ENCODE measurements around the gene NPAS3.

DNA sequence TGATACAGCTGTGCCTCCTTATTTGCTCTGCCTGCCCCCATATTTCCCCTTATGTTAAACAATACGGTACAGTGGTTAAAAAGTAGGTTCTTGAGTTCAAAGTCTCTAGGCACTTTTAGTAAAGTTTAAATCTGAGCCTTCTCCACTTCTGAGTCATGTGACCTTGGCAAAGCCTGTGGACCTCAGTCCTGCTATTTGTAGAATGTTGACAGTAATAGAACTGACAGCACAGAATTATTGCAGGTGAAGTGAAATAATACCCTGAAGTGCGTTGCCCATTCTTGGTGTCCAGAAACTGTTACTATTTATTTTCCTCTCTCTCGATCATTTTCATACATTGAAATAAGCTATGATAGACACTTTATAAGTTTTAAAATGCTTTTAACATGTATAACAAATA is 512.5 kb downstream of the NPAS3 start:
- TF ChIP-seq PHF8 (IDR thresholded peaks at IDR 0.05; ENCODE audit: borderline replicate concordance, low read depth) (no peak), CTCF (IDR thresholded peaks at IDR 0.05) (no peak), KDM1A (IDR thresholded peaks at IDR 0.05; ENCODE audit: low read depth) (no peak), ESRRA (IDR thresholded peaks at IDR 0.05; ENCODE audit: borderline replicate concordance, low read length) (no peak), RAD21 (conservative IDR thresholded peaks at IDR 0.05 in 1 of 2, IDR thresholded peaks at IDR 0.05 in 1 of 2) (no peak), HOXA7 (CRISPR knock-in tag; IDR thresholded peaks at IDR 0.05) (no peak), CEBPB (IDR thresholded peaks at IDR 0.05) (no peak), REST (IDR thresholded peaks at IDR 0.05) (no peak), EP300 (IDR thresholded peaks at IDR 0.05) (no peak), EHMT2 (IDR thresholded peaks at IDR 0.05; ENCODE audit: low read depth) (no peak), RCOR1 (IDR thresholded peaks at IDR 0.05; ENCODE audit: low read depth, low read length) (no peak), BHLHE40 (IDR thresholded peaks at IDR 0.05; ENCODE audit: low read depth, low read length) (no peak), FOSL2 (IDR thresholded peaks at IDR 0.05) (no peak), FOSL2 (CRISPR knock-in tag; IDR thresholded peaks at IDR 0.05) (no peak), MAFK (IDR thresholded peaks at IDR 0.05; ENCODE audit: partially characterized antibody) (no peak)

All from A549 (cell line).